ENCODE data around the gene MINDY1.

The MINDY1 gene

DNA sequence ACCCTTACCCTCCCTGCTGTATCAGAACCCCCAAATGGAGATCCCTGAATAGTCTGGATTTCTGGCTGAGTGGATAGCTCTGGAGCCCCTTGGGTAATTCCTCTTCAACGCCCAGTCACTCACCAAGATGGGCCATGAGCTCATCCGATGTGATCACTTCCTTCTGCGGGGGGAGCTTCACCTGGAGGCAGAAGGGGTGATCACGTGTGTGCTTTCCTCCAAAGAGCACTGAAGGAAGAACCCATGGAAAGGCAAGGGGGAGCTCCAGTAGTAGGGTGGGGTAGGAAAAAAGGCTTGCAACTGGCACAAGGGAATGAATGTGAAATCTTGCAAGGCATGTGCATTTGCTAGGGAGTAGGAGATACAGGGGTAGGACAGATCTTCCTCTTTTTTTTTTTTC is 5.1 kb downstream of the MINDY1 start:
- ATAC-seq, result no peak
- no peak for TF ChIP-seq CSRNP3 (CRISPR knock-in tag; IDR thresholded peaks at IDR 0.05)
- no peak for TF ChIP-seq CREB5 (CRISPR knock-in tag; IDR thresholded peaks at IDR 0.05; ENCODE audit: low read depth)
- TF ChIP-seq PPARA (CRISPR knock-in tag; IDR thresholded peaks at IDR 0.05; ENCODE audit: borderline replicate concordance), result no peak
- TF ChIP-seq ARNTL (CRISPR knock-in tag; IDR thresholded peaks at IDR 0.05; ENCODE audit: borderline replicate concordance, low read depth), result no peak
- no peak for TF ChIP-seq TCF4 (CRISPR knock-in tag; IDR thresholded peaks at IDR 0.05; ENCODE audit: borderline replicate concordance)
- no peak for TF ChIP-seq ZNF70 (CRISPR knock-in tag; IDR thresholded peaks at IDR 0.05)
- no peak for TF ChIP-seq GLIS3 (CRISPR knock-in tag; IDR thresholded peaks at IDR 0.05)
- no peak for TF ChIP-seq TOX (CRISPR knock-in tag; IDR thresholded peaks at IDR 0.05; ENCODE audit: borderline replicate concordance)
- TF ChIP-seq RARB (CRISPR knock-in tag; IDR thresholded peaks at IDR 0.05), result no peak
- TF ChIP-seq ZC3H10 (CRISPR knock-in tag; IDR thresholded peaks at IDR 0.05), result no peak
- TF ChIP-seq ZFP30 (CRISPR knock-in tag; IDR thresholded peaks at IDR 0.05), result no peak
- TF ChIP-seq SNAI2 (CRISPR knock-in tag; IDR thresholded peaks at IDR 0.05), result no peak
- TF ChIP-seq ZNF565 (CRISPR knock-in tag; conservative IDR thresholded peaks at IDR 0.05; ENCODE audit: low read depth), result no peak
- TF ChIP-seq, protein P1, sequence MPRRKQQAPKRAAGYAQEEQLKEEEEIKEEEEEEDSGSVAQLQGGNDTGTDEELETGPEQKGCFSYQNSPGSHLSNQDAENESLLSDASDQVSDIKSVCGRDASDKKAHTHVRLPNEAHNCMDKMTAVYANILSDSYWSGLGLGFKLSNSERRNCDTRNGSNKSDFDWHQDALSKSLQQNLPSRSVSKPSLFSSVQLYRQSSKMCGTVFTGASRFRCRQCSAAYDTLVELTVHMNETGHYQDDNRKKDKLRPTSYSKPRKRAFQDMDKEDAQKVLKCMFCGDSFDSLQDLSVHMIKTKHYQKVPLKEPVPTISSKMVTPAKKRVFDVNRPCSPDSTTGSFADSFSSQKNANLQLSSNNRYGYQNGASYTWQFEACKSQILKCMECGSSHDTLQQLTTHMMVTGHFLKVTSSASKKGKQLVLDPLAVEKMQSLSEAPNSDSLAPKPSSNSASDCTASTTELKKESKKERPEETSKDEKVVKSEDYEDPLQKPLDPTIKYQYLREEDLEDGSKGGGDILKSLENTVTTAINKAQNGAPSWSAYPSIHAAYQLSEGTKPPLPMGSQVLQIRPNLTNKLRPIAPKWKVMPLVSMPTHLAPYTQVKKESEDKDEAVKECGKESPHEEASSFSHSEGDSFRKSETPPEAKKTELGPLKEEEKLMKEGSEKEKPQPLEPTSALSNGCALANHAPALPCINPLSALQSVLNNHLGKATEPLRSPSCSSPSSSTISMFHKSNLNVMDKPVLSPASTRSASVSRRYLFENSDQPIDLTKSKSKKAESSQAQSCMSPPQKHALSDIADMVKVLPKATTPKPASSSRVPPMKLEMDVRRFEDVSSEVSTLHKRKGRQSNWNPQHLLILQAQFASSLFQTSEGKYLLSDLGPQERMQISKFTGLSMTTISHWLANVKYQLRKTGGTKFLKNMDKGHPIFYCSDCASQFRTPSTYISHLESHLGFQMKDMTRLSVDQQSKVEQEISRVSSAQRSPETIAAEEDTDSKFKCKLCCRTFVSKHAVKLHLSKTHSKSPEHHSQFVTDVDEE (CRISPR knock-in tag; IDR thresholded peaks at IDR 0.05), result no peak
- TF ChIP-seq BACH2 (CRISPR knock-in tag; IDR thresholded peaks at IDR 0.05; ENCODE audit: borderline replicate concordance), result no peak
- no peak for TF ChIP-seq ISL1 (CRISPR knock-in tag; IDR thresholded peaks at IDR 0.05)
- TF ChIP-seq POU6F1 (CRISPR knock-in tag; IDR thresholded peaks at IDR 0.05; ENCODE audit: borderline replicate concordance, low read depth), result no peak

DNA sequence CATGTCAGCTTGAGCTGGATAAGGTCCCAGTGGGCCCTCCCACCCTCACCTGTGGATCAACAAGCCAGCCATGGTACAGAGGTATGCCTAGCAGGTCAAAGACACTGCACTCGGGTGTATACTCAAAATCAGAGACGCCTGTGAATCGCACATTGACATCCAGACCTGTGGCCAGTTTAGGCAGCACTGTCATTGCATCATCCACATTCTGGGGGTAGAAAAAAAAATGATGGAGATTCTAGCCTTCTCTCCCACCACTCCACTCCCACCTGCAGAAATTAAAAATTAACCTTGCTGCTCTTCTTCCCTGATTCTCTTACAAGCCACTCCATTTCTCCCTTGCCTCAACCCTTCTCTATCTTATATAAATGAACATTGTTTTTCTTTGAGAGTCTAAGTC is 6.3 kb downstream of the MINDY1 start:
- ATAC-seq, result no peak
- TF ChIP-seq CSRNP3 (CRISPR knock-in tag; IDR thresholded peaks at IDR 0.05) (no peak), GLIS3 (CRISPR knock-in tag; IDR thresholded peaks at IDR 0.05) (no peak), CREB5 (CRISPR knock-in tag; IDR thresholded peaks at IDR 0.05; ENCODE audit: low read depth) (no peak), ZNF8 (CRISPR knock-in tag; IDR thresholded peaks at IDR 0.05) (no peak), ARNTL (CRISPR knock-in tag; IDR thresholded peaks at IDR 0.05; ENCODE audit: borderline replicate concordance, low read depth) (no peak), ZC3H10 (CRISPR knock-in tag; IDR thresholded peaks at IDR 0.05) (no peak), TOX (CRISPR knock-in tag; IDR thresholded peaks at IDR 0.05; ENCODE audit: borderline replicate concordance) (no peak), RARB (CRISPR knock-in tag; IDR thresholded peaks at IDR 0.05) (no peak), ZFP30 (CRISPR knock-in tag; IDR thresholded peaks at IDR 0.05) (no peak)
- TF ChIP-seq, protein P2, sequence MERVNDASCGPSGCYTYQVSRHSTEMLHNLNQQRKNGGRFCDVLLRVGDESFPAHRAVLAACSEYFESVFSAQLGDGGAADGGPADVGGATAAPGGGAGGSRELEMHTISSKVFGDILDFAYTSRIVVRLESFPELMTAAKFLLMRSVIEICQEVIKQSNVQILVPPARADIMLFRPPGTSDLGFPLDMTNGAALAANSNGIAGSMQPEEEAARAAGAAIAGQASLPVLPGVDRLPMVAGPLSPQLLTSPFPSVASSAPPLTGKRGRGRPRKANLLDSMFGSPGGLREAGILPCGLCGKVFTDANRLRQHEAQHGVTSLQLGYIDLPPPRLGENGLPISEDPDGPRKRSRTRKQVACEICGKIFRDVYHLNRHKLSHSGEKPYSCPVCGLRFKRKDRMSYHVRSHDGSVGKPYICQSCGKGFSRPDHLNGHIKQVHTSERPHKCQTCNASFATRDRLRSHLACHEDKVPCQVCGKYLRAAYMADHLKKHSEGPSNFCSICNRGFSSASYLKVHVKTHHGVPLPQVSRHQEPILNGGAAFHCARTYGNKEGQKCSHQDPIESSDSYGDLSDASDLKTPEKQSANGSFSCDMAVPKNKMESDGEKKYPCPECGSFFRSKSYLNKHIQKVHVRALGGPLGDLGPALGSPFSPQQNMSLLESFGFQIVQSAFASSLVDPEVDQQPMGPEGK (CRISPR knock-in tag; IDR thresholded peaks at IDR 0.05; ENCODE audit: borderline replicate concordance), result no peak
